HepG2 (cell line): ENCODE measurements around the gene ADM5. TPM values are rescaled to one million over a fixed set of nuclear protein-coding genes. Genes with fewer than 3 reads are reported as not detected.
A peak's percentile ranks its signal among the peaks of the same experiment; 100 is the strongest.

ENCODE experiments used
- BORCS8-MEF2B ChIP-seq: sonication (generic); formaldehyde crosslinking; IDR thresholded peaks from 2 replicates; pipeline ENCODE4 v1.8.0; 2022; ENCODE audit warnings: mild to moderate bottlenecking, missing genetic modification reagents
- CENPX ChIP-seq: sonication (generic); formaldehyde crosslinking; IDR thresholded peaks from 2 replicates; pipeline ENCODE4 v1.9.0; 2021; ENCODE audit warnings: mild to moderate bottlenecking, missing genetic modification reagents, moderate library complexity
- EP300 ChIP-seq, 3 experiments: sonication (generic) in 1 of 3; formaldehyde crosslinking in 1 of 3; IDR thresholded peaks; 2 replicates each; pipeline versions ENCODE4 v1.5.1 to v1.6.1; 2011 to 2020; ENCODE audit warnings: low read depth in 2 of 3, low read length in 2 of 3, borderline replicate concordance in 1 of 3, improper control_type of control experiment in 1 of 3, mild to moderate bottlenecking in 1 of 3, missing genetic modification reagents in 1 of 3, moderate library complexity in 1 of 3
- GFI1 ChIP-seq: sonication (generic); formaldehyde crosslinking; IDR thresholded peaks from 2 replicates; pipeline ENCODE4 v1.5.0; 2020; ENCODE audit warnings: missing genetic modification reagents, mild to moderate bottlenecking, borderline replicate concordance
- KDM3A ChIP-seq: IDR thresholded peaks from 2 replicates; pipeline ENCODE4 v1.6.1; 2018; ENCODE audit warnings: low read depth, missing compliant biosample characterization
- KLF12 ChIP-seq: sonication (generic); formaldehyde crosslinking; IDR thresholded peaks from 2 replicates; pipeline ENCODE4 v1.4.0; 2020; ENCODE audit warnings: missing genetic modification reagents, borderline replicate concordance
- PITX1 ChIP-seq: sonication (generic); formaldehyde crosslinking; IDR thresholded peaks from 2 replicates; pipeline ENCODE4 v1.5.1; 2020; ENCODE audit warnings: mild to moderate bottlenecking, missing genetic modification reagents
- SIN3B ChIP-seq: fragments of 150-350 bp; IDR thresholded peaks from 2 replicates; pipeline ENCODE4 v1.6.1; 2014; ENCODE audit warnings: low read length
- TBX3 ChIP-seq: fragments of 450-650 bp; IDR thresholded peaks from 2 replicates; pipeline ENCODE4 v1.6.1; 2017; ENCODE audit warnings: antibody characterized with exemption, mild to moderate bottlenecking, inconsistent platforms, borderline replicate concordance
- TCF7L2 ChIP-seq: IDR thresholded peaks from 2 replicates; pipeline ENCODE4 v1.6.1; 2011; ENCODE audit warnings: mild to moderate bottlenecking, low read depth, low read length, moderate library complexity
- ZBTB8A ChIP-seq: sonication (generic); formaldehyde crosslinking; IDR thresholded peaks from 2 replicates; pipeline ENCODE4 v1.4.0; 2020; ENCODE audit warnings: mild to moderate bottlenecking, low read depth, missing genetic modification reagents, borderline replicate concordance
- ZNF619 ChIP-seq: sonication (generic); formaldehyde crosslinking; IDR thresholded peaks from 2 replicates; pipeline ENCODE4 v1.4.0; 2020; ENCODE audit warnings: mild to moderate bottlenecking, missing genetic modification reagents
- ZNF670 ChIP-seq: sonication (generic); formaldehyde crosslinking; IDR thresholded peaks from 2 replicates; pipeline ENCODE4 v1.8.0; 2022; ENCODE audit warnings: mild to moderate bottlenecking, missing genetic modification reagents, borderline replicate concordance
- polyA plus RNA-seq, 8 experiments: library from polyadenylated mRNA; depleted of rRNA in 3 of 8; stranded (reverse) in 7 of 8; unstranded in 1 of 8; fragments of >200 nt; fragmentation: Illumina TruSeq in 4 of 8; extraction: Trizol in 4 of 8; gene quantifications; 2 replicates each; pipeline versions ENCODE4 v1.2.1 to v1.2.3, GENCODE V29; 2011 to 2016; ENCODE audit warnings: low read depth in 4 of 8, missing spikeins in 1 of 8, mixed read lengths in 1 of 8; ENCODE audit not compliant: insufficient read depth in 1 of 8
- total RNA-seq, 5 experiments: library from RNA; depleted of rRNA; stranded (reverse); fragments of >200 nt; fragmentation: Illumina TruSeq; extraction: Trizol; gene quantifications; 2 replicates each; pipeline ENCODE4 v1.2.3, GENCODE V29; 2016; ENCODE audit warnings: low read depth in 1 of 5
- TF ChIP-seq, protein P1 (sequence below): conservative IDR thresholded peaks from 2 replicates; pipeline ENCODE4 v1.6.1; 2018; ENCODE audit warnings: missing genetic modification reagents
- TF ChIP-seq, protein P2 (sequence below): IDR thresholded peaks from 2 replicates; pipeline ENCODE4 v1.6.1; 2016; ENCODE audit warnings: mild to moderate bottlenecking
- TF ChIP-seq, protein P3 (sequence below): sonication (generic); formaldehyde crosslinking; IDR thresholded peaks from 2 replicates; pipeline ENCODE4 v1.5.1; 2020; ENCODE audit warnings: mild to moderate bottlenecking, missing genetic modification reagents, borderline replicate concordance
- TF ChIP-seq, protein P4 (sequence below): IDR thresholded peaks from 2 replicates; pipeline ENCODE4 v1.6.1; 2016; ENCODE audit warnings: missing genetic modification reagents, missing compliant biosample characterization
- TF ChIP-seq, protein P5 (sequence below): sonication (generic); formaldehyde crosslinking; IDR thresholded peaks from 2 replicates; pipeline ENCODE4 v1.5.0; 2020; ENCODE audit warnings: missing genetic modification reagents, mild to moderate bottlenecking, borderline replicate concordance
- TF ChIP-seq, protein P6 (sequence below): sonication (generic); formaldehyde crosslinking; IDR thresholded peaks from 2 replicates; pipeline ENCODE4 v1.5.0; 2020; ENCODE audit warnings: missing genetic modification reagents, mild to moderate bottlenecking, borderline replicate concordance

Gene ADM5
- total and polyA plus RNA-seq, 2 of the 13 experiments (the other 11 are each of a cell fraction or from before 2014, with no cell fraction given), result 2.7 to 4.1 TPM

DNA sequence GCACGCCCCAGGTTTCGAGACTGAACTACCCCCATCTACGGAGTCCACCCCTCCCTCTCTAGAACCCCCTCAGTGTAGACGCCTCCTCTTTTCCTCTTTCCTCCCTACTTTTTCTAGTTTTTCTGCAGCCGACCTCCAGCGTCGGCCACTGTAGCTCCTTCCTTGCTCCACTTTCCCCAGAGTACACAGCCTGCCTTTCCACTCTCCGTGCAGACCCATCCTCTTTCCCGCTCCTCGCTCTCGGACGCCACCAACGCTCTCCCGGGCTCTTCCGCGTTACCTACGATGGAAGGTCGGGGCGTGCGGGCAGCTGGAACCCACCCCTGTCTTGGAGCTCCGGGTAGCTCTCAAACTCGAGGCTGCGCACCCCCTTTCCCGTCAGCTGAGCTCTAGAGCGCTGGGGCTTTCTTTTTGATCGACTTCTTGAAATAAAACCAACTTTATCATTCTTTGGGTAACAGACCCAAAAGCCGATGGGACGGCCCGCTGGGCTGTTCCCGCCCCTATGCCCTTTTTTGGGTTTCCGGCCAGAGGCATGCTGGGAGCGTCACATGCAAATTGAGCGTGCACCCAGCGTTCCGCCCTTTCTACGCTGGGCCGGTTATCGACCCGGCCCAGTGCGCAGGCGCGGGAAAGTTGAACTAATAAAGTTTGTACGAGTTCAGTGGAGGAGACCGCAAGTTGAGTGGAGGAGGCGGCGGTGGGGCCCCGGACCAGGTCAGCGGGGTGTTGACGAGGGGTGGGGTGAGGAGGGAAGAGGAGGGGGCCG lies 23.9 kb upstream of the ADM5 start, which contains the start of the genes BCL2L12 and IRF3 (continued):
- TF ChIP-seq ZNF670 (CRISPR knock-in tag) (no peak), ZBTB8A (CRISPR knock-in tag) (peak; percentile 47; the same call in 1 of the 2 replicates), CENPX (CRISPR knock-in tag) (no peak), PITX1 (CRISPR knock-in tag) (no peak), TBX3 (no peak), EP300 (IDR thresholded peaks at IDR 0.05; ENCODE audit: low read depth in 2 of 2, low read length in 2 of 2) (no peak), EP300 (CRISPR knock-in tag; IDR thresholded peaks at IDR 0.05; ENCODE audit: borderline replicate concordance) (no peak), ZNF619 (CRISPR knock-in tag) (peak; percentile 52; the same call in 1 of the 2 replicates), KDM3A (CRISPR knock-in tag) (no peak), SIN3B (peak; percentile 76; the same call in 1 of the 2 replicates), GFI1 (CRISPR knock-in tag) (no peak), BORCS8-MEF2B (no peak), KLF12 (CRISPR knock-in tag) (0 out of 2 replicates have a peak, but pooled peaks have one; percentile 52), TCF7L2 (no peak)
- TF ChIP-seq, protein P1, sequence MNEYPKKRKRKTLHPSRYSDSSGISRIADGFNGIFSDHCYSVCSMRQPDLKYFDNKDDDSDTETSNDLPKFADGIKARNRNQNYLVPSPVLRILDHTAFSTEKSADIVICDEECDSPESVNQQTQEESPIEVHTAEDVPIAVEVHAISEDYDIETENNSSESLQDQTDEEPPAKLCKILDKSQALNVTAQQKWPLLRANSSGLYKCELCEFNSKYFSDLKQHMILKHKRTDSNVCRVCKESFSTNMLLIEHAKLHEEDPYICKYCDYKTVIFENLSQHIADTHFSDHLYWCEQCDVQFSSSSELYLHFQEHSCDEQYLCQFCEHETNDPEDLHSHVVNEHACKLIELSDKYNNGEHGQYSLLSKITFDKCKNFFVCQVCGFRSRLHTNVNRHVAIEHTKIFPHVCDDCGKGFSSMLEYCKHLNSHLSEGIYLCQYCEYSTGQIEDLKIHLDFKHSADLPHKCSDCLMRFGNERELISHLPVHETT (CRISPR knock-in tag), result no peak
- TF ChIP-seq, protein P2, sequence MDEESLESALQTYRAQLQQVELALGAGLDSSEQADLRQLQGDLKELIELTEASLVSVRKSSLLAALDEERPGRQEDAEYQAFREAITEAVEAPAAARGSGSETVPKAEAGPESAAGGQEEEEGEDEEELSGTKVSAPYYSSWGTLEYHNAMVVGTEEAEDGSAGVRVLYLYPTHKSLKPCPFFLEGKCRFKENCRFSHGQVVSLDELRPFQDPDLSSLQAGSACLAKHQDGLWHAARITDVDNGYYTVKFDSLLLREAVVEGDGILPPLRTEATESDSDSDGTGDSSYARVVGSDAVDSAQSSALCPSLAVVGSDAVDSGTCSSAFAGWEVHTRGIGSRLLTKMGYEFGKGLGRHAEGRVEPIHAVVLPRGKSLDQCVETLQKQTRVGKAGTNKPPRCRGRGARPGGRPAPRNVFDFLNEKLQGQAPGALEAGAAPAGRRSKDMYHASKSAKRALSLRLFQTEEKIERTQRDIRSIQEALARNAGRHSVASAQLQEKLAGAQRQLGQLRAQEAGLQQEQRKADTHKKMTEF, result peak; percentile 38; the same call in 1 of the 2 replicates
- TF ChIP-seq, protein P3, sequence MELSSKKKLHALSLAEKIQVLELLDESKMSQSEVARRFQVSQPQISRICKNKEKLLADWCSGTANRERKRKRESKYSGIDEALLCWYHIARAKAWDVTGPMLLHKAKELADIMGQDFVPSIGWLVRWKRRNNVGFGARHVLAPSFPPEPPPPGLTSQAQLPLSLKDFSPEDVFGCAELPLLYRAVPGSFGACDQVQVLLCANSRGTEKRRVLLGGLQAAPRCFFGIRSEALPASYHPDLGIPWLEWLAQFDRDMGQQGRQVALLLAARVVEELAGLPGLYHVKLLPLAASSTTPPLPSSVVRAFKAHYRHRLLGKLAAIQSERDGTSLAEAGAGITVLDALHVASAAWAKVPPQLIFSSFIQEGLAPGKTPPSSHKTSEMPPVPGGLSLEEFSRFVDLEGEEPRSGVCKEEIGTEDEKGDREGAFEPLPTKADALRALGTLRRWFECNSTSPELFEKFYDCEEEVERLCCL (CRISPR knock-in tag), result no peak
- TF ChIP-seq, protein P4, sequence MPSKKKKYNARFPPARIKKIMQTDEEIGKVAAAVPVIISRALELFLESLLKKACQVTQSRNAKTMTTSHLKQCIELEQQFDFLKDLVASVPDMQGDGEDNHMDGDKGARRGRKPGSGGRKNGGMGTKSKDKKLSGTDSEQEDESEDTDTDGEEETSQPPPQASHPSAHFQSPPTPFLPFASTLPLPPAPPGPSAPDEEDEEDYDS (CRISPR knock-in tag), result peak; percentile 45; the same call in 1 of the 2 replicates
- TF ChIP-seq, protein P5, sequence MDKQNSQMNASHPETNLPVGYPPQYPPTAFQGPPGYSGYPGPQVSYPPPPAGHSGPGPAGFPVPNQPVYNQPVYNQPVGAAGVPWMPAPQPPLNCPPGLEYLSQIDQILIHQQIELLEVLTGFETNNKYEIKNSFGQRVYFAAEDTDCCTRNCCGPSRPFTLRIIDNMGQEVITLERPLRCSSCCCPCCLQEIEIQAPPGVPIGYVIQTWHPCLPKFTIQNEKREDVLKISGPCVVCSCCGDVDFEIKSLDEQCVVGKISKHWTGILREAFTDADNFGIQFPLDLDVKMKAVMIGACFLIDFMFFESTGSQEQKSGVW (CRISPR knock-in tag), result no peak
- TF ChIP-seq, protein P6, sequence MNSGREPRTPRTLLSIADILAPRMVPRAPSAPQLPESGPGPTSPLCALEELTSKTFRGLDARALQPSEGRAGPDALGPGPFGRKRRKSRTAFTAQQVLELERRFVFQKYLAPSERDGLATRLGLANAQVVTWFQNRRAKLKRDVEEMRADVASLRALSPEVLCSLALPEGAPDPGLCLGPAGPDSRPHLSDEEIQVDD (CRISPR knock-in tag), result no peak
